H1 (cell line): ENCODE results near the gene EZH2. TPM values are rescaled to one million over a fixed set of nuclear protein-coding genes. Genes with fewer than 3 reads are reported as not detected.

ENCODE experiments used
- CBX8 ChIP-seq: fragments of 300-800, 300-1000 bp; sonication (generic); IDR thresholded peaks from 2 replicates; pipeline ENCODE4 v1.7.1; 2016; ENCODE audit warnings: low read depth, low read length, borderline replicate concordance
- SIX5 ChIP-seq: IDR thresholded peaks from 2 replicates; pipeline ENCODE4 v1.6.1; 2011; ENCODE audit warnings: mild to moderate bottlenecking, low read depth, low read length
- TBP ChIP-seq: IDR thresholded peaks from 2 replicates; pipeline ENCODE4 v1.6.1; 2011; ENCODE audit warnings: low read depth, low read length, improper control_type of control experiment
- polyA plus RNA-seq, 7 experiments: library from polyadenylated mRNA; depleted of rRNA in 3 of 7; stranded (reverse) in 5 of 7; unstranded in 2 of 7; fragments of >200 nt in 5 of 7; fragments of 200-250 nt in 2 of 7; gene quantifications; 1 replicate in 5 of 7; 2 replicates in 1 of 7; 4 replicates in 1 of 7; pipeline versions ENCODE4 v1.2.1 to v1.2.3, GENCODE V29; 2011 to 2013; ENCODE audit warnings: missing spikeins in 2 of 7, mixed read lengths in 2 of 7
- total RNA-seq: library from RNA; stranded (reverse); fragmentation: NEBNext Ultra II Directional; extraction: Animal tissue kit (Norgen Biotek cat#: 25700); gene quantifications from 2 replicates; pipeline ENCODE4 v1.2.1, GENCODE V29; 2021

The EZH2 gene
- total and polyA plus RNA-seq, 2 of the 8 experiments (the other 6 are each of a cell fraction or from before 2014, with no cell fraction given): 28.9 to 49.0 TPM

DNA sequence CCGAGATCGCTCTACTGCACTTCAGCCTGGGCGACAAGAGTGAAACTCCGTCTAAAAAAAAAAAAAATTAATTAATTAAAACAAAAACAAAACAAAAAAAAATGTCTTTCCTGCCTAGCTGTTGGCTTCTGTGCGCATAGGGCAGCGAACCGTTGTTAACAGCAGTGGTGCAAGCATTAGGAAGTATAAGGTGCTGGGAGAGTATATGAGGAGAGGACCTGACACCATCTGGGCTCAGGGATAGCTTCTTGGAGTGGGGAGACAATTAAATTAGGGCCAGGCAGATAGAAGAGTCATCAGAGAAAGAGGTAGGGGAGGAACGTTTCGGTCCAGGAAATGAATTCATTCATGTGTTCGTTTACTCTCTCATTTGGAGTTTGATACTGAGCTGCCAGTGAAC lies 46.2 kb upstream of the EZH2 start (continued):
- TF ChIP-seq CBX8 (no peak), SIX5 (no peak), TBP (no peak)
